GM23338 (cell line): ENCODE results near the gene PALLD. TPM values are rescaled to one million over a fixed set of nuclear protein-coding genes. Genes with fewer than 3 reads are reported as not detected.

ENCODE experiments used
- ATAC-seq: fragments of 200-7000 bp; cut with Tn5 transposase; 3 replicates; pipeline ENCODE4 v1.9.1; 2020
- DNase-seq: peaks from one replicate; pipeline ENCODE4 v3.0.0-alpha.2; 2015; ENCODE audit warnings: low spot score
- H2AFZ ChIP-seq: fragments of 200-600 bp; sonication (generic); 2 replicates; pipeline ENCODE4 v1.8.0; 2016; ENCODE audit warnings: antibody characterized with exemption, mild to moderate bottlenecking, moderate library complexity
- H3F3A ChIP-seq: fragments of 200-600 bp; sonication (generic); replicated peaks from 2 replicates; pipeline ENCODE4 v1.8.0; 2017; ENCODE audit warnings: antibody characterized with exemption, mixed run types, low read depth
- H3K27ac ChIP-seq: fragments of 200-600 bp; sonication (generic); 2 replicates; pipeline ENCODE4 v1.6.1; 2016; ENCODE audit warnings: low read depth
- H3K27me3 ChIP-seq: fragments of 200-600 bp; sonication (generic); 2 replicates; pipeline ENCODE4 v1.8.0; 2016; ENCODE audit warnings: mild to moderate bottlenecking, mixed run types, moderate library complexity; ENCODE audit not compliant: insufficient read depth
- H3K36me3 ChIP-seq: fragments of 200-600 bp; sonication (generic); 2 replicates; pipeline ENCODE4 v1.8.0; 2016; ENCODE audit warnings: mild to moderate bottlenecking; ENCODE audit not compliant: insufficient read depth
- H3K4me1 ChIP-seq: fragments of 200-600 bp; sonication (generic); 2 replicates; pipeline ENCODE4 v1.8.0; 2016; ENCODE audit warnings: mild to moderate bottlenecking, moderate library complexity; ENCODE audit not compliant: insufficient read depth
- H3K4me2 ChIP-seq: fragments of 200-600 bp; sonication (generic); 2 replicates; pipeline ENCODE4 v1.7.1; 2017; ENCODE audit warnings: mixed run types
- H3K4me3 ChIP-seq: fragments of 200-600 bp; sonication (generic); 2 replicates; pipeline ENCODE4 v1.6.1; 2016; ENCODE audit warnings: mixed run types
- H3K79me2 ChIP-seq: fragments of 200-600 bp; sonication (generic); replicated peaks from 2 replicates; pipeline ENCODE4 v1.8.0; 2017; ENCODE audit warnings: mild to moderate bottlenecking; ENCODE audit not compliant: insufficient read depth
- H3K9me2 ChIP-seq: fragments of 200-600 bp; sonication (generic); 2 replicates; pipeline ENCODE4 v1.8.0; 2017; ENCODE audit not compliant: insufficient read depth
- H4K20me1 ChIP-seq: fragments of 200-600 bp; sonication (generic); replicated peaks from 2 replicates; pipeline ENCODE4 v1.8.0; 2017; ENCODE audit warnings: mild to moderate bottlenecking; ENCODE audit not compliant: insufficient read depth
- H3K27ac Mint-ChIP-seq: 2 replicates; pipeline ENCODE4 v1.8.0; 2020; ENCODE audit warnings: inconsistent platforms, mild to moderate bottlenecking, moderate library complexity, mixed read lengths
- H3K27me3 Mint-ChIP-seq: 3 replicates; pipeline ENCODE4 v1.8.0; 2022; ENCODE audit warnings: low read depth, mild to moderate bottlenecking, moderate library complexity, mixed read lengths, inconsistent platforms; ENCODE audit not compliant: insufficient read depth, poor library complexity
- H3K36me3 Mint-ChIP-seq: 3 replicates; pipeline ENCODE4 v1.8.0; 2021; ENCODE audit warnings: low read depth, mild to moderate bottlenecking, inconsistent platforms, moderate library complexity, mixed read lengths
- H3K4me1 Mint-ChIP-seq: 3 replicates; pipeline ENCODE4 v1.8.0; 2020; ENCODE audit warnings: mild to moderate bottlenecking, inconsistent platforms, mixed read lengths
- H3K4me3 Mint-ChIP-seq: 3 replicates; pipeline ENCODE4 v1.8.0; 2021; ENCODE audit warnings: moderate library complexity, mild to moderate bottlenecking, inconsistent platforms, mixed read lengths
- H3K9me3 Mint-ChIP-seq: 3 replicates; pipeline ENCODE4 v1.8.0; 2020; ENCODE audit warnings: moderate library complexity, mild to moderate bottlenecking, inconsistent platforms, mixed read lengths
- CREB1 ChIP-seq: fragments of 250-450 bp; sonication (Bioruptor Pico); IDR thresholded peaks from 2 replicates; pipeline ENCODE4 v1.5.0; 2020; ENCODE audit warnings: low read depth, mild to moderate bottlenecking, moderate library complexity
- EZH2 ChIP-seq: fragments of 200-600 bp; sonication (generic); IDR thresholded peaks from one replicate; pipeline ENCODE4 v1.8.0; 2017; ENCODE audit warnings: antibody characterized with exemption, mild to moderate bottlenecking, low read depth; ENCODE audit not compliant: unreplicated experiment
- EZH2phosphoT487 ChIP-seq: fragments of 200-600 bp; sonication (generic); IDR thresholded peaks from one replicate; pipeline ENCODE4 v1.8.1; 2018; ENCODE audit warnings: antibody characterized with exemption; ENCODE audit not compliant: unreplicated experiment
- JUNB ChIP-seq: IDR thresholded peaks from one replicate; pipeline ENCODE4 v1.6.1; 2016; ENCODE audit warnings: antibody characterized with exemption; ENCODE audit not compliant: unreplicated experiment
- POLR2AphosphoS5 ChIP-seq: IDR thresholded peaks from 2 replicates; pipeline ENCODE4 v1.6.1; 2016; ENCODE audit warnings: antibody characterized with exemption, low read depth
- STAT1 ChIP-seq: IDR thresholded peaks from one replicate; pipeline ENCODE4 v1.6.1; 2016; ENCODE audit warnings: antibody characterized with exemption; ENCODE audit not compliant: unreplicated experiment
- ZNF114 ChIP-seq: fragments of 250-450 bp; sonication (Bioruptor Pico); IDR thresholded peaks from 2 replicates; pipeline ENCODE4 v1.5.0; 2020; ENCODE audit warnings: mild to moderate bottlenecking, moderate library complexity
- ZNF331 ChIP-seq: fragments of 250-450 bp; sonication (Bioruptor Pico); IDR thresholded peaks from 2 replicates; pipeline ENCODE4 v1.5.0; 2020; ENCODE audit warnings: low read depth, mild to moderate bottlenecking, moderate library complexity
- polyA plus RNA-seq: library from polyadenylated mRNA; unstranded; fragments of >200 nt; fragmentation: Nextera tagmentation; extraction: Ambion mirVana; gene quantifications from 2 replicates; pipeline ENCODE4 v1.2.1, GENCODE V29; 2016
- total RNA-seq: library from RNA; depleted of rRNA; stranded (reverse); fragments of >200 nt; shearing (Covaris generic); gene quantifications from 2 replicates; pipeline ENCODE4 v1.2.3, GENCODE V29; 2014
- TF ChIP-seq, protein P1 (sequence below): IDR thresholded peaks from one replicate; pipeline ENCODE4 v1.6.1; 2018; ENCODE audit warnings: antibody characterized with exemption; ENCODE audit not compliant: unreplicated experiment
- TF ChIP-seq, protein P2 (sequence below): IDR thresholded peaks from 2 replicates; pipeline ENCODE4 v1.6.1; 2016; ENCODE audit warnings: antibody characterized with exemption
- TF ChIP-seq, protein P3 (sequence below): fragments of 250-450 bp; sonication (Bioruptor Pico); IDR thresholded peaks from 2 replicates; pipeline ENCODE4 v1.5.0; 2020; ENCODE audit warnings: mild to moderate bottlenecking, moderate library complexity

The PALLD gene
- total and polyA plus RNA-seq, 2 experiments from 2014 or later = 13.1 to 30.2 TPM

DNA sequence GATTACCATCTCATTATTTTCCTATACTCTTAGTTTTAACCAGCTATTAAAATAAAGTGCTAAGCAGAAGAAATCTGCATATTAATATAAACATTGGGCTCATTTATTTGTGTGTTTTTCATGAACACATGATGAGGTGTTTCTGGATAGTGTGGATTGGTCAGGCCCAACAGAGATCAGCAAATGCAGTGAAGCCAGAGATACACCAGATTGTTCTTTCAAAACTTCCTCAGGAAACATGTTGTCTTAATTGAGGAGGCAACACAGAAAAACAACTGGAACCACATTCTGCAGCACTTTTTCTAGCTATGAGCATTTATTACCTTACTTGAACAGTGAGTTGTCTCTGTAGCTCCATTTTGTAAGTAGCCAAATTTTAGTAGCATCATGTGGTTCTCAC lies 69.9 kb downstream of the PALLD start (continued):
- TF ChIP-seq, protein P1, sequence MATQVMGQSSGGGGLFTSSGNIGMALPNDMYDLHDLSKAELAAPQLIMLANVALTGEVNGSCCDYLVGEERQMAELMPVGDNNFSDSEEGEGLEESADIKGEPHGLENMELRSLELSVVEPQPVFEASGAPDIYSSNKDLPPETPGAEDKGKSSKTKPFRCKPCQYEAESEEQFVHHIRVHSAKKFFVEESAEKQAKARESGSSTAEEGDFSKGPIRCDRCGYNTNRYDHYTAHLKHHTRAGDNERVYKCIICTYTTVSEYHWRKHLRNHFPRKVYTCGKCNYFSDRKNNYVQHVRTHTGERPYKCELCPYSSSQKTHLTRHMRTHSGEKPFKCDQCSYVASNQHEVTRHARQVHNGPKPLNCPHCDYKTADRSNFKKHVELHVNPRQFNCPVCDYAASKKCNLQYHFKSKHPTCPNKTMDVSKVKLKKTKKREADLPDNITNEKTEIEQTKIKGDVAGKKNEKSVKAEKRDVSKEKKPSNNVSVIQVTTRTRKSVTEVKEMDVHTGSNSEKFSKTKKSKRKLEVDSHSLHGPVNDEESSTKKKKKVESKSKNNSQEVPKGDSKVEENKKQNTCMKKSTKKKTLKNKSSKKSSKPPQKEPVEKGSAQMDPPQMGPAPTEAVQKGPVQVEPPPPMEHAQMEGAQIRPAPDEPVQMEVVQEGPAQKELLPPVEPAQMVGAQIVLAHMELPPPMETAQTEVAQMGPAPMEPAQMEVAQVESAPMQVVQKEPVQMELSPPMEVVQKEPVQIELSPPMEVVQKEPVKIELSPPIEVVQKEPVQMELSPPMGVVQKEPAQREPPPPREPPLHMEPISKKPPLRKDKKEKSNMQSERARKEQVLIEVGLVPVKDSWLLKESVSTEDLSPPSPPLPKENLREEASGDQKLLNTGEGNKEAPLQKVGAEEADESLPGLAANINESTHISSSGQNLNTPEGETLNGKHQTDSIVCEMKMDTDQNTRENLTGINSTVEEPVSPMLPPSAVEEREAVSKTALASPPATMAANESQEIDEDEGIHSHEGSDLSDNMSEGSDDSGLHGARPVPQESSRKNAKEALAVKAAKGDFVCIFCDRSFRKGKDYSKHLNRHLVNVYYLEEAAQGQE = no peak
- TF ChIP-seq EZH2 = no peak
- no peak for TF ChIP-seq CREB1 (CRISPR knock-in tag)
- no peak for TF ChIP-seq JUNB
- no peak for TF ChIP-seq ZNF331
- no peak for TF ChIP-seq POLR2AphosphoS5

DNA sequence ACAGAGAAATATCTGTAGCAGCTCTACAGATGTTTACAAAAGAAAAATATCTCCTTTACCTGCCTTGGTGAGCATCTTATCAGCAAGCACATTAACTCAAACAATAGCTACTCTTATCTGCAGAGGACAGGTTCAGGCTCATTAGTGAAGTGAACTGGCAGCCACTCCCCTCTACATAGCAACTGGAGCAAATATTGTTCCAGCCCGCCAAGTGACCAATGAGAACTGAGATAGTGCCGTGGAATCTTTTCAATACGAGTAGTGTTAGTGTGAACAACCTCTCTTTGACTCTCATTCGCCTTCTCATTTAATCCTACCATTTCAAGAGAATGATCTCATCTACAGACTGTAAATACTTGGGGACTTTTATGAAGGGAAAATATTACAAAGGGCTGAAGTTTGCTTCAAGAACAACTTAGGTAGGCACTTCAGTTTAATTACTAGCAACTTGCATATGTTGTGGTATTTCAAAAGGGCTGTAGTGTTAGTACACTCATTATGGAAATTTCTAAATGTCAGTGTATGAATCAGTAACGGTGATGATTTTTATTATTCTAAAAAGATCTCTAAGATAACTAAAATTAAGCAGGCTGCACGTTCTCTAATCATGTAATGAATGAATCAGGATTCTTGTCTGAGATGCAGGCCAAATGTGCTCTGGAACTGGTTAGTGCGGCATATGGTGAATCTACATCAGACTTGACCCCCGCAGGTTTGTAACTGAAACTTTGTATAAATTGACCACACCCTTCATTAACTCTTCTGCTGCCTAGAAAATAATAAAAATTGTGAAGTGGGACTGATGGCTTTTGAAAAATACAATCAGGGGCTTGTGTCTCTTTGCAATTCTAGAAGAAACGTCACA lies 72.4 kb downstream of the PALLD start:
- H3K9me2 ChIP-seq = no peaks in the 10 kb centered on the region
- Mint-ChIP-seq H3K4me3 (no peak overlapping the region), H3K27me3 (peaks cover 5% of the 10 kb centered on the region), H3K36me3 (no peaks in the 10 kb centered on the region), H3K9me3 (no peaks in the 10 kb centered on the region; the same call in 2 of the 3 replicates), H3K4me1 (peaks cover 1% of the 10 kb centered on the region; the same call in 2 of the 3 replicates), H3K27ac (no peak overlapping the region)
- H3F3A ChIP-seq = no peaks in the 10 kb centered on the region
- no peak overlapping the region for H3K4me3 ChIP-seq
- DNase-seq = no peak
- H2AFZ ChIP-seq = no peak overlapping the region
- no peak overlapping the region for H3K27ac ChIP-seq
- H3K79me2 ChIP-seq = no peaks in the 10 kb centered on the region
- H4K20me1 ChIP-seq = no peaks in the 10 kb centered on the region
- H3K4me1 ChIP-seq = no peaks in the 10 kb centered on the region
- H3K36me3 ChIP-seq = no peaks in the 10 kb centered on the region
- ATAC-seq = 0 out of 3 replicates have a peak, but pooled peaks have one; percentile 27
- H3K27me3 ChIP-seq = no peaks in the 10 kb centered on the region
- H3K4me2 ChIP-seq = no peak overlapping the region
- TF ChIP-seq POLR2AphosphoS5 (no peak), STAT1 (no peak), ZNF114 (no peak), EZH2phosphoT487 (no peak), JUNB (no peak)
- TF ChIP-seq, protein P2, sequence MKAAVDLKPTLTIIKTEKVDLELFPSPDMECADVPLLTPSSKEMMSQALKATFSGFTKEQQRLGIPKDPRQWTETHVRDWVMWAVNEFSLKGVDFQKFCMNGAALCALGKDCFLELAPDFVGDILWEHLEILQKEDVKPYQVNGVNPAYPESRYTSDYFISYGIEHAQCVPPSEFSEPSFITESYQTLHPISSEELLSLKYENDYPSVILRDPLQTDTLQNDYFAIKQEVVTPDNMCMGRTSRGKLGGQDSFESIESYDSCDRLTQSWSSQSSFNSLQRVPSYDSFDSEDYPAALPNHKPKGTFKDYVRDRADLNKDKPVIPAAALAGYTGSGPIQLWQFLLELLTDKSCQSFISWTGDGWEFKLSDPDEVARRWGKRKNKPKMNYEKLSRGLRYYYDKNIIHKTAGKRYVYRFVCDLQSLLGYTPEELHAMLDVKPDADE = no peak
- TF ChIP-seq, protein P3, sequence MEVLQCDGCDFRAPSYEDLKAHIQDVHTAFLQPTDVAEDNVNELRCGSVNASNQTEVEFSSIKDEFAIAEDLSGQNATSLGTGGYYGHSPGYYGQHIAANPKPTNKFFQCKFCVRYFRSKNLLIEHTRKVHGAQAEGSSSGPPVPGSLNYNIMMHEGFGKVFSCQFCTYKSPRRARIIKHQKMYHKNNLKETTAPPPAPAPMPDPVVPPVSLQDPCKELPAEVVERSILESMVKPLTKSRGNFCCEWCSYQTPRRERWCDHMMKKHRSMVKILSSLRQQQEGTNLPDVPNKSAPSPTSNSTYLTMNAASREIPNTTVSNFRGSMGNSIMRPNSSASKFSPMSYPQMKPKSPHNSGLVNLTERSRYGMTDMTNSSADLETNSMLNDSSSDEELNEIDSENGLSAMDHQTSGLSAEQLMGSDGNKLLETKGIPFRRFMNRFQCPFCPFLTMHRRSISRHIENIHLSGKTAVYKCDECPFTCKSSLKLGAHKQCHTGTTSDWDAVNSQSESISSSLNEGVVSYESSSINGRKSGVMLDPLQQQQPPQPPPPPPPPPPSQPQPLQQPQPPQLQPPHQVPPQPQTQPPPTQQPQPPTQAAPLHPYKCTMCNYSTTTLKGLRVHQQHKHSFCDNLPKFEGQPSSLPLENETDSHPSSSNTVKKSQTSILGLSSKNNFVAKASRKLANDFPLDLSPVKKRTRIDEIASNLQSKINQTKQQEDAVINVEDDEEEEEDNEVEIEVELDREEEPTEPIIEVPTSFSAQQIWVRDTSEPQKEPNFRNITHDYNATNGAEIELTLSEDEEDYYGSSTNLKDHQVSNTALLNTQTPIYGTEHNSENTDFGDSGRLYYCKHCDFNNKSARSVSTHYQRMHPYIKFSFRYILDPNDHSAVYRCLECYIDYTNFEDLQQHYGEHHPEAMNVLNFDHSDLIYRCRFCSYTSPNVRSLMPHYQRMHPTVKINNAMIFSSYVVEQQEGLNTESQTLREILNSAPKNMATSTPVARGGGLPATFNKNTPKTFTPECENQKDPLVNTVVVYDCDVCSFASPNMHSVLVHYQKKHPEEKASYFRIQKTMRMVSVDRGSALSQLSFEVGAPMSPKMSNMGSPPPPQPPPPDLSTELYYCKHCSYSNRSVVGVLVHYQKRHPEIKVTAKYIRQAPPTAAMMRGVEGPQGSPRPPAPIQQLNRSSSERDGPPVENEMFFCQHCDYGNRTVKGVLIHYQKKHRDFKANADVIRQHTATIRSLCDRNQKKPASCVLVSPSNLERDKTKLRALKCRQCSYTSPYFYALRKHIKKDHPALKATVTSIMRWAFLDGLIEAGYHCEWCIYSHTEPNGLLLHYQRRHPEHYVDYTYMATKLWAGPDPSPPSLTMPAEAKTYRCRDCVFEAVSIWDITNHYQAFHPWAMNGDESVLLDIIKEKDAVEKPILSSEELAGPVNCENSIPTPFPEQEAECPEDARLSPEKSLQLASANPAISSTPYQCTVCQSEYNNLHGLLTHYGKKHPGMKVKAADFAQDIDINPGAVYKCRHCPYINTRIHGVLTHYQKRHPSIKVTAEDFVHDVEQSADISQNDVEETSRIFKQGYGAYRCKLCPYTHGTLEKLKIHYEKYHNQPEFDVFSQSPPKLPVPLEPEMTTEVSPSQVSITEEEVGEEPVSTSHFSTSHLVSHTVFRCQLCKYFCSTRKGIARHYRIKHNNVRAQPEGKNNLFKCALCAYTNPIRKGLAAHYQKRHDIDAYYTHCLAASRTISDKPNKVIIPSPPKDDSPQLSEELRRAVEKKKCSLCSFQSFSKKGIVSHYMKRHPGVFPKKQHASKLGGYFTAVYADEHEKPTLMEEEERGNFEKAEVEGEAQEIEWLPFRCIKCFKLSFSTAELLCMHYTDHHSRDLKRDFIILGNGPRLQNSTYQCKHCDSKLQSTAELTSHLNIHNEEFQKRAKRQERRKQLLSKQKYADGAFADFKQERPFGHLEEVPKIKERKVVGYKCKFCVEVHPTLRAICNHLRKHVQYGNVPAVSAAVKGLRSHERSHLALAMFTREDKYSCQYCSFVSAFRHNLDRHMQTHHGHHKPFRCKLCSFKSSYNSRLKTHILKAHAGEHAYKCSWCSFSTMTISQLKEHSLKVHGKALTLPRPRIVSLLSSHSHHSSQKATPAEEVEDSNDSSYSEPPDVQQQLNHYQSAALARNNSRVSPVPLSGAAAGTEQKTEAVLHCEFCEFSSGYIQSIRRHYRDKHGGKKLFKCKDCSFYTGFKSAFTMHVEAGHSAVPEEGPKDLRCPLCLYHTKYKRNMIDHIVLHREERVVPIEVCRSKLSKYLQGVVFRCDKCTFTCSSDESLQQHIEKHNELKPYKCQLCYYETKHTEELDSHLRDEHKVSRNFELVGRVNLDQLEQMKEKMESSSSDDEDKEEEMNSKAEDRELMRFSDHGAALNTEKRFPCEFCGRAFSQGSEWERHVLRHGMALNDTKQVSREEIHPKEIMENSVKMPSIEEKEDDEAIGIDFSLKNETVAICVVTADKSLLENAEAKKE = no peak
